HG03558 (cell line): ENCODE results near the gene CDSN.

Experiments
- ATAC-seq: cut with Tn5 transposase; IDR thresholded peaks from one replicate; pipeline ENCODE4 v1.9.1; 2021; ENCODE audit warnings: moderate number of reproducible peaks; ENCODE audit not compliant: unreplicated experiment; ENCODE audit errors: extremely low read depth

Gene CDSN

GRCh38 chr6:31118178-31118577 lies 2.1 kb downstream of the CDSN start:
- ATAC-seq, result no peak

- ATAC-seq, result no peak
Observed at GRCh38 chr6:31116661-31117385, 3.4 kb downstream of the CDSN start.

- no peak for ATAC-seq
Observed at GRCh38 chr6:31115941-31116560, 4.2 kb downstream of the CDSN start.

- ATAC-seq, result no peak
Observed at GRCh38 chr6:31114970-31115849, 5.0 kb downstream of the CDSN start.

GRCh38 chr6:31114541-31114878 lies 5.7 kb downstream of the CDSN start, which contains the start of gene PSORS1C1:
Gene PSORS1C1 (plus strand): TSS chr6:31114800. CDS start chr6:31129633, 14,833 bp downstream.
- ATAC-seq, result no peak

GRCh38 chr6:31113861-31114540 lies 6.2 kb downstream of the CDSN start:
- ATAC-seq, result no peak

- no peak for ATAC-seq
Observed at GRCh38 chr6:31112478-31112877, 7.8 kb downstream of the CDSN start, which contains the start of gene C6orf15. Gene C6orf15 (minus strand): TSS chr6:31112575. CDS start chr6:31112555, 20 bp downstream.

GRCh38 chr6:31111712-31112111 lies 8.5 kb downstream of the CDSN start:
- ATAC-seq, result no peak

- no peak for ATAC-seq
Observed at GRCh38 chr6:31110825-31111582, 9.2 kb downstream of the CDSN start.

GRCh38 chr6:31107052-31107451 lies 13.2 kb downstream of the CDSN start:
- no peak for ATAC-seq

GRCh38 chr6:31103136-31103535 lies 17.1 kb downstream of the CDSN start:
- no peak for ATAC-seq

GRCh38 chr6:31098449-31098938 lies 21.8 kb downstream of the CDSN start:
- ATAC-seq, result no peak

- no peak for ATAC-seq
Observed at GRCh38 chr6:31096656-31097055, 23.6 kb downstream of the CDSN start.

- no peak for ATAC-seq
Observed at GRCh38 chr6:31096215-31096614, 24.0 kb downstream of the CDSN start.

GRCh38 chr6:31094389-31094881 lies 25.8 kb downstream of the CDSN start:
- ATAC-seq, result no peak

- no peak for ATAC-seq
Observed at GRCh38 chr6:31092769-31093505, 27.3 kb downstream of the CDSN start.

- no peak for ATAC-seq
Observed at GRCh38 chr6:31092238-31092637, 28.0 kb downstream of the CDSN start.

- ATAC-seq, result no peak
Observed at GRCh38 chr6:31091680-31092079, 28.6 kb downstream of the CDSN start.

- no peak for ATAC-seq
Observed at GRCh38 chr6:31090973-31091364, 29.3 kb downstream of the CDSN start.
